AG09309 (cell line): Measurements from ENCODE around the gene TUBB6.

Source experiments
- DNase-seq: peaks from one replicate; pipeline ENCODE4 v3.0.0-alpha.2; 2010; ENCODE audit warnings: low read depth
- H3K4me3 ChIP-seq: 2 replicates; pipeline ENCODE4 v1.5.1; 2011; ENCODE audit warnings: mild to moderate bottlenecking, low read depth, low read length, moderate library complexity; ENCODE audit not compliant: control insufficient read depth
- TF ChIP-seq, protein P1 (sequence below): IDR thresholded peaks from 2 replicates; pipeline ENCODE4 v1.5.1; 2011; ENCODE audit warnings: mild to moderate bottlenecking, low read depth, low read length, inconsistent platforms; ENCODE audit not compliant: insufficient read depth, control insufficient read depth; ENCODE audit errors: missing control alignments

TUBB6 gene

DNA sequence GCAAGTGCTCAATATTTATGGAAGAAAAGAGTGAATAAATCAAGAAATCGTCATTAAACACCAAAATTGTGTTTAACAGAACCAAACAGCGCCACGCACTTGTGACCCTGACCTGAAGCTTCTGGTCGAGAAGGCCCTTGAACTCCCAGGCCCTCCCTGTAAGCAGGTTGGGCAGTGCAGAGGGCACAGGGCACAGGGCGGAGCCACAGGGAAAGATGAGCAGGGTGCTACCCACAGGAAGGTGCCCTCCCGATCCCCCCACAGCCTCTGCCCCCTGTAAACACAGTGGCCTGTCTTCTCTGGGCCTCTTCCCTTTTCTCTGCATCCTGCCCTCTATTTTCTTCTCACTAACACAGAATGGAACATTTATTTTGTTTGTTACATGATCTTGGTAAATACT is 16.9 kb upstream of the TUBB6 start:
- TF ChIP-seq, protein P1, sequence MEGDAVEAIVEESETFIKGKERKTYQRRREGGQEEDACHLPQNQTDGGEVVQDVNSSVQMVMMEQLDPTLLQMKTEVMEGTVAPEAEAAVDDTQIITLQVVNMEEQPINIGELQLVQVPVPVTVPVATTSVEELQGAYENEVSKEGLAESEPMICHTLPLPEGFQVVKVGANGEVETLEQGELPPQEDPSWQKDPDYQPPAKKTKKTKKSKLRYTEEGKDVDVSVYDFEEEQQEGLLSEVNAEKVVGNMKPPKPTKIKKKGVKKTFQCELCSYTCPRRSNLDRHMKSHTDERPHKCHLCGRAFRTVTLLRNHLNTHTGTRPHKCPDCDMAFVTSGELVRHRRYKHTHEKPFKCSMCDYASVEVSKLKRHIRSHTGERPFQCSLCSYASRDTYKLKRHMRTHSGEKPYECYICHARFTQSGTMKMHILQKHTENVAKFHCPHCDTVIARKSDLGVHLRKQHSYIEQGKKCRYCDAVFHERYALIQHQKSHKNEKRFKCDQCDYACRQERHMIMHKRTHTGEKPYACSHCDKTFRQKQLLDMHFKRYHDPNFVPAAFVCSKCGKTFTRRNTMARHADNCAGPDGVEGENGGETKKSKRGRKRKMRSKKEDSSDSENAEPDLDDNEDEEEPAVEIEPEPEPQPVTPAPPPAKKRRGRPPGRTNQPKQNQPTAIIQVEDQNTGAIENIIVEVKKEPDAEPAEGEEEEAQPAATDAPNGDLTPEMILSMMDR: no peak
- no peak overlapping the region for H3K4me3 ChIP-seq
- no peak for DNase-seq

DNA sequence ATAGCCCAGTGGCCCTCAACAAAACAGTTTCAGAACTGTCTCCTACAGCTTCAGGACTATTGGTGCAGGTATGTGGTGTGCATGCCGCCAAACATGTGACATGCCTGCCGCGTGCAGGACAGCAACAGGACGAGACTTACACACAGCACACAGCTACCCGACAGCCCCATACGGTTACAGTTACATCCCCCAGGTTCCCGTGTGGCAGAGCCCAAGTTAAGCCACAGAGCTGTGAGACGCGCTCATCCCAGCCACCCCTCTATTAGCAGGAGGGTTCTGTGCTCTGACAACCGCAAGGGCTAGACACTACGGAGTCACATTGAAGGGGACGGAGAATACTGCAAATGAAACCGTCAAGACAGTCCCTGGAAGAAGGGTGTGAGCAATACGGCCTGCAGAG is 16.4 kb upstream of the TUBB6 start:
- TF ChIP-seq, protein P1: no peak
- no peak for DNase-seq
- no peak overlapping the region for H3K4me3 ChIP-seq

DNA sequence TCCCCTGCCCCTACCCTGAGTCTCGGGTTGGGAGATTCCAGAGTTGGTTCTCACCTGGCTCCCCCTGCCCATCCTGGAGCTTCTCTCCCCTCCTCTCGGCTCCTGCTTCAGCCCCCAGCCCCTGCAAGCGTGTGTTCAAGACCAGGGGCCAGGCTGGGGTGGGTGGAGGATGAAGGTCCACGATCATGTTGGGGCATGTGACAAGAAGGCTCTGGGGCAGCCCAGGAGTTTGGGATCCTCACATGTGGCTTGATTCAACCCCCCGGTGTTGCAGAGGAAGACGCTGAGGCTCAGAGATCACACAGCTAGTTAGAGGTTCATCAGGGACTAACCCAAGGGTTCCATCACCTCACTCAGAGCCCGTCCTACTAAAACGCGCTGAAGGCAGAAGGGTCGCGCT is 14.2 kb upstream of the TUBB6 start:
- no peak overlapping the region for H3K4me3 ChIP-seq
- DNase-seq: no peak
- TF ChIP-seq, protein P1: no peak

DNA sequence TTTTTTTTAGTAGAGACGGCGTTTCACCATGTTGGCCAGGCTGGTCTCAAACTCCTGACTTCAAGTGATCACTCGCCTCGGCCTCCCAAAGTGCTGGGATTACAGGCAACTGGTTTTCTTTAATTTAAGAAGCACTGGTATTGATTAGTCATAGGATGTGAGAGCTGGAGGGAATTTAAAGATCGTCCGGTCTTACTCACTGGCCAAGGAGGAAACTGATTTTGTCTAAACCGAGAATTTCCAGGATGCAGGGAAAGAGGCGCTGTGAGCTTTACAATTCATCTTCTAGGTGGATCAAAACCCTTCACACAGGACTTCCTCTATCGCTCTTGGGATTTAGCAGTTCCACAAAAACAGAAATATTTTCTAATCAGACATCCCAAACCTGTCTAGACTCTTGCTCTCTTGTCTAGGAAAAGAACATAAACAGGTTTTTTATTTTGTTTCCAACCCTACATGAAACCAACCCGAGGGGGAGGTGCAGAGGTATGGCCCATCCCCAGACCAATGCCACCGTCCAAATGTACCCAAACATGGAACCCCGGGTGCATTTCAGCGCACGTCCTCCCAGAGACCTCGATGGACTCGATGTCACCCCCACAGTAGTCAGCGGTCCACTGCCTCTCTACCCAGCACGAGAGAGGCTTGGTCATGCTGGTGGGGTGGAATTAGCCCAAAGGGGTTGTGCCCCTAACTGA is 12.5 kb upstream of the TUBB6 start:
- H3K4me3 ChIP-seq: no peak overlapping the region
- DNase-seq: no peak
- TF ChIP-seq, protein P1: no peak

DNA sequence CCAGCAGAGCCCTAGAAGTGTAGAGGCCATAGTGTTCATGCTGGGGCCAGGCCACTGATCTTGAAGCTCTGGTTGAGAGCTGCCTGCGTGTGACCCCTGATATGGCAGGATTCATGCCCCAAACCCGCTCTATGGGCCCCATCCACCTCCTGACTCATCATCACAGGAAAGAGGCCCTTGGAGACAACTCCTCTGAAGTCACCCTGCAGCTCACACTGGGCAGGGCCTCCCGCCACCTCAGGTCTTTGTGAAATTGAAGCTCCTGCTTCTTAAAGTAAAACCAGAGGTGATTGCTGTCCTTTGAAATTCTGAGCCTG is 12.0 kb upstream of the TUBB6 start:
- DNase-seq: no peak
- no peak overlapping the region for H3K4me3 ChIP-seq
- TF ChIP-seq, protein P1: no peak

DNA sequence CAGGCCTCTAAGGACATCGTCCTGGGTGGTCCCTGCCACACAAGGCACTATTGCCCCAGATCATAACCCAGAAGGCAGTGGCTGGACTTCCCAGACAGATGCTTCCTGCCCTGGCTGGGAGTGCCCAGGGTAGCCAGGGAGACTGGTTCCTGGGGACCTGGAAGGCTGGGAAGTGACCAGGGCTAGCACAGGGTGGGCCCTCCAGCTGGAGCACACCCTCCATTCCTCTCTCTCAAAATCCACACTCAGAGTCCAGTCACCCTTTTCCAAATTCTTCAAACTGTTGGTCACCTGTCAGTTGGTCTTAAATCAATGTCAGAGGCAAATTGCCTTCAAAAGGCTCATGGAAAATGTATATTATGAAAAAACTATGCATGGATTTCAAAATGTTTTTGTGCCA is 11.6 kb upstream of the TUBB6 start:
- TF ChIP-seq, protein P1: no peak
- no peak overlapping the region for H3K4me3 ChIP-seq
- DNase-seq: no peak

DNA sequence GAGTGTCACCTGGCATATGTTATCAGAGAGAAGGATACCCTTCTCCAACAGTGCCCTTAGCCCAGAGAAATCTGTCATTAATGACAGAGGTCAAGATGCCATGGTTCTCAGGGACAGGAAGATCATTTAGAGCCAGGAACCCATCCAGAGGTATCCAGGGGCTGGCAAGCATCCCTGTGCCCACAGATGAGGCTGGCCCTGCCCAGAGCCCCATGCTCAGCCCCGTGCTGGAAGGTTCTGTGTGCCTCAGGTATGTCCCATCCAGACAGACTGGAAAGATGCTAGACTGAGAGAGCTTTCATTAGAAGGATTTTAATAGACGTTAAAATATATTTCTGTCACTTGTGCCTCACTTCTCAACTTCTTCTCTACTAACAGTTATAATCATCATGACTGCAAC is 8.2 kb upstream of the TUBB6 start:
- H3K4me3 ChIP-seq: no peak overlapping the region
- no peak for DNase-seq
- TF ChIP-seq, protein P1: no peak
